Endothelial cell of umbilical vein (primary cell): Measurements from ENCODE around the gene CHRND. TPM values are rescaled to one million over a fixed set of nuclear protein-coding genes. Genes with fewer than 3 reads are reported as not detected.

Experiments used
- BruUV-seq: library from RNA; stranded (reverse); fragments of 400-500 nt; replicated peaks from 2 replicates; lab custom pipeline; 2021; lab: Mats Ljungman, UMichigan
- CTCF ChIA-PET: fragments of 300-600, 350-600 bp; sonication (Branson Sonifier 250); formaldehyde crosslinking; loops from one replicate; lab custom pipeline; 2021; ENCODE audit warnings: antibody characterized with exemption, inconsistent platforms; lab: Charles Lee
- POLR2A ChIA-PET: fragments of 300-600, 350-600 bp; sonication (Branson Sonifier 250); formaldehyde crosslinking; loops from one replicate; lab custom pipeline; 2021; ENCODE audit warnings: antibody characterized with exemption, inconsistent platforms; lab: Charles Lee
- DNase-seq: peaks from one replicate; pipeline ENCODE4 v3.0.0-alpha.2; 2011; ENCODE audit warnings: low read depth, low spot score
- FAIRE-seq: peaks from 2 replicates; lab custom pipeline; 2011; peaks lifted over from hg19 to GRCh38; lab: Jason Lieb, UNC
- H2AFZ ChIP-seq: 2 replicates; pipeline ENCODE4 v1.6.0; 2012; ENCODE audit warnings: low read depth, low read length, control low read depth, inconsistent platforms
- H3K27ac ChIP-seq: 2 replicates; pipeline ENCODE4 v1.5.1; 2011; ENCODE audit warnings: low read depth, mild to moderate bottlenecking, control low read depth, low read length, moderate library complexity; ENCODE audit not compliant: insufficient read depth
- H3K27me3 ChIP-seq, 2 experiments: 2 replicates each; pipeline versions ENCODE4 v1.6.0 to v1.6.1; 2011; ENCODE audit warnings: low read length in 2 of 2, mixed read lengths in 1 of 2; ENCODE audit not compliant: control insufficient read depth in 2 of 2, insufficient read depth in 2 of 2
- H3K36me3 ChIP-seq, 2 experiments: 2 replicates in 1 of 2; 3 replicates in 1 of 2; pipeline ENCODE4 v1.5.1; 2011; ENCODE audit warnings: low read length in 2 of 2, mild to moderate bottlenecking in 1 of 2, moderate library complexity in 1 of 2; ENCODE audit not compliant: control insufficient read depth in 2 of 2, insufficient read depth in 2 of 2; ENCODE audit errors: extremely low read depth in 1 of 2
- H3K4me1 ChIP-seq: 3 replicates; pipeline ENCODE4 v1.5.1; 2011; ENCODE audit warnings: mild to moderate bottlenecking, low read length; ENCODE audit not compliant: control insufficient read depth, insufficient read depth; ENCODE audit errors: extremely low read depth
- H3K4me2 ChIP-seq: 2 replicates; pipeline ENCODE4 v1.6.1; 2011; ENCODE audit warnings: low read length, control low read depth, mixed read lengths; ENCODE audit not compliant: insufficient read depth
- H3K4me3 ChIP-seq, 3 experiments: fragments of 200-600 bp in 1 of 3; sonication (generic), shearing (Covaris generic) in 1 of 3; replicated peaks in 1 of 3; 2 replicates each; pipeline ENCODE4 v1.5.1; 2011 to 2016; ENCODE audit warnings: control low read depth in 3 of 3, low read length in 3 of 3, mild to moderate bottlenecking in 2 of 3, inconsistent platforms in 1 of 3, low read depth in 1 of 3, moderate library complexity in 1 of 3; ENCODE audit not compliant: insufficient read depth in 1 of 3
- H3K79me2 ChIP-seq: 2 replicates; pipeline ENCODE4 v1.6.0; 2012; ENCODE audit warnings: low read length, inconsistent platforms; ENCODE audit not compliant: control insufficient read depth, insufficient read depth
- H3K9ac ChIP-seq: replicated peaks from 2 replicates; pipeline ENCODE3; 2011; ENCODE audit warnings: low read length, control low read depth; ENCODE audit not compliant: insufficient read depth; ENCODE audit errors: extremely low read depth
- H3K9me1 ChIP-seq: replicated peaks from 3 replicates; pipeline ENCODE4 v1.6.0; 2011; ENCODE audit warnings: mild to moderate bottlenecking, low read length; ENCODE audit not compliant: control insufficient read depth, insufficient read depth; ENCODE audit errors: extremely low read depth
- H3K9me3 ChIP-seq: replicated peaks from 2 replicates; pipeline ENCODE4 v1.5.1; 2012; ENCODE audit warnings: low read length, inconsistent platforms; ENCODE audit not compliant: control insufficient read depth, insufficient read depth
- H4K20me1 ChIP-seq: replicated peaks from 2 replicates; pipeline ENCODE3; 2011; ENCODE audit warnings: mild to moderate bottlenecking, low read length; ENCODE audit not compliant: control insufficient read depth, insufficient read depth; ENCODE audit errors: extremely low read depth
- EZH2 ChIP-seq: IDR thresholded peaks from 2 replicates; pipeline ENCODE4 v1.6.1; 2012; ENCODE audit warnings: borderline replicate concordance, low read depth, mild to moderate bottlenecking, moderate library complexity, low read length, inconsistent platforms; ENCODE audit not compliant: severe bottlenecking
- FOS ChIP-seq: IDR thresholded peaks from 2 replicates; pipeline ENCODE4 v1.6.1; 2011; ENCODE audit warnings: mild to moderate bottlenecking, low read length, moderate library complexity, borderline replicate concordance; ENCODE audit not compliant: insufficient read depth
- GATA2 ChIP-seq: IDR thresholded peaks from 2 replicates; pipeline ENCODE4 v1.7.0; 2011; ENCODE audit warnings: low read depth, mild to moderate bottlenecking, moderate library complexity, mixed read lengths, low read length; ENCODE audit not compliant: insufficient read length, insufficient read depth
- JUN ChIP-seq: IDR thresholded peaks from 2 replicates; pipeline ENCODE4 v1.6.1; 2011; ENCODE audit warnings: borderline replicate concordance, low read depth; ENCODE audit not compliant: insufficient read length, insufficient read depth
- MYC ChIP-seq: IDR thresholded peaks from one replicate; pipeline ENCODE4 v1.6.1; 2011; ENCODE audit warnings: mild to moderate bottlenecking, low read depth, low read length
- POLR2A ChIP-seq: IDR thresholded peaks from 2 replicates; pipeline ENCODE4 v1.6.1; 2012; ENCODE audit warnings: low read depth, mild to moderate bottlenecking, control low read depth, low read length
- POLR2AphosphoS5 ChIP-seq: IDR thresholded peaks from 2 replicates; pipeline ENCODE4 v1.6.1; 2012; ENCODE audit warnings: low read depth, mild to moderate bottlenecking, control low read depth, low read length, moderate library complexity; ENCODE audit not compliant: insufficient read depth
- dilution Hi-C: fragments of 300-500 bp; cut with MboI; formaldehyde crosslinking; loops from one replicate; pipeline ENCODE4 v1.15.0; 2019; ENCODE audit warnings: low sequenced_read_pairs; ENCODE audit not compliant: extremely low pct_ligation_motif_present
- intact Hi-C: fragments of 100-400 bp; cut with micrococcal nuclease; formaldehyde crosslinking; loops from one replicate; pipeline ENCODE4 v1.10.0; 2022
- polyA plus RNA-seq, 4 experiments: library from polyadenylated mRNA; depleted of rRNA in 3 of 4; stranded (reverse) in 3 of 4; unstranded in 1 of 4; fragments of >200 nt; gene quantifications; 2 replicates each; pipeline versions ENCODE4 v1.2.1 to v1.2.3, GENCODE V29; 2011 to 2012; ENCODE audit warnings: missing spikeins in 1 of 4
- total RNA-seq: library from RNA; stranded (reverse); gene quantifications from 2 replicates; pipeline ENCODE4 v1.2.3, GENCODE V29; 2021
- TF ChIP-seq, protein P1 (sequence below), 2 donors: IDR thresholded peaks; 1 replicate in 1 of 2; 2 replicates in 1 of 2; pipeline ENCODE4 v1.5.1; 2011; ENCODE audit warnings: low read length in 2 of 2, mild to moderate bottlenecking in 2 of 2, moderate library complexity in 2 of 2, control low read depth in 1 of 2, inconsistent platforms in 1 of 2, low read depth in 1 of 2; ENCODE audit not compliant: insufficient read depth in 1 of 2; ENCODE audit errors: extremely low read depth in 1 of 2
- TF ChIP-seq, protein P2 (sequence below): IDR thresholded peaks from 2 replicates; pipeline ENCODE4 v1.6.1; 2011; ENCODE audit not compliant: insufficient read depth, insufficient read length

CHRND gene
- total and polyA plus RNA-seq, 2 donors (not counting 3 experiments of a cell fraction or from before 2014, with no cell fraction given): not detected

DNA sequence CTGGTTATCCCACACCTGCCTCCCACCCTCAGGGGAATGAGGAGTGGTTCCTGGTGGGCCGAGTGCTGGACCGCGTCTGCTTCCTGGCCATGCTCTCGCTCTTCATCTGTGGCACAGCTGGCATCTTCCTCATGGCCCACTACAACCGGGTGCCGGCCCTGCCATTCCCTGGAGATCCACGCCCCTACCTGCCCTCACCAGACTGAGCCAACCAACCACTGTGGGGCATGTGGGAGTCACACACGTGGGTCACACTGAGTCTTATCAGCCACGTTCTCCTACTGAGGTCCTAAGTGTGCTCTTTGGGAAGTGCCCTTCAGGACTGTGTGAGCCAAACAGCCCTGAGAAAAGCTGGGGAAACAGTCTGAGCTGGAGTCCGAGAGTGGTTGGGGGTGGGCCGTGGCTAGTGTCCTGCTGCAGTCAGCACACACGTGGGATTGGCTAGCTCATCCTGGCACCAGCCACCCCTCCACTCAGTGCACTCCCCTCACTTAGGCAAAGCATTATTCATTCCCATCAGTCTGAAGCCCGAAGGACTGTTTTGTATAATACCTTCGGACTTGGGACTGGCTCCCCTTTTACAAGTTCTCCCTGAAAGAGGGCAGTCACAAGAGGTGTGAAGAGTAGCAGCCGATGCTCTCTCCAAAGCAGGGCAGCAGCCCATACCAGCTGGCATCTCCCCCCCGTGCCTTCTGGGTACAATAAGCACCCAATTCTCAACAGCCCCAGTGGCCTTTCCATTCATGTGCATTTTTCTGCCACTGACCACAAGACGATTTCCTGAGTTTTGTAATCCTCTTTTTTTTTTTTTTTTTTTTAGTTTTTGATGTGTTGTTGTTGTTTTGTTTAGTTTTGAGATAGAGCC is 19.8 kb downstream of the CHRND start:
- H3K9me3 ChIP-seq: no peaks in the 10 kb centered on the region
- CTCF ChIA-PET: no interaction called here
- POLR2A ChIA-PET: no interaction called here
- FAIRE-seq (no peak), DNase-seq (no peak)
- H3K4me1 ChIP-seq: no peaks in the 10 kb centered on the region
- no peak overlapping the region for H3K27ac ChIP-seq
- no peak overlapping the region for H3K4me3 ChIP-seq
- intact Hi-C loops: no loop called here
- BruUV-seq: no TSS peak
- no peaks in the 10 kb centered on the region for H3K9me1 ChIP-seq
- H3K27me3 ChIP-seq: no peaks in the 10 kb centered on the region
- no peaks in the 10 kb centered on the region for H4K20me1 ChIP-seq
- no peak overlapping the region for H3K4me2 ChIP-seq
- H3K36me3 ChIP-seq: no peaks in the 10 kb centered on the region
- dilution Hi-C loops: no loop called here
- peaks cover 7% of the 10 kb centered on the region for H3K79me2 ChIP-seq
- no peak overlapping the region for H3K9ac ChIP-seq
- TF ChIP-seq, protein P1, sequence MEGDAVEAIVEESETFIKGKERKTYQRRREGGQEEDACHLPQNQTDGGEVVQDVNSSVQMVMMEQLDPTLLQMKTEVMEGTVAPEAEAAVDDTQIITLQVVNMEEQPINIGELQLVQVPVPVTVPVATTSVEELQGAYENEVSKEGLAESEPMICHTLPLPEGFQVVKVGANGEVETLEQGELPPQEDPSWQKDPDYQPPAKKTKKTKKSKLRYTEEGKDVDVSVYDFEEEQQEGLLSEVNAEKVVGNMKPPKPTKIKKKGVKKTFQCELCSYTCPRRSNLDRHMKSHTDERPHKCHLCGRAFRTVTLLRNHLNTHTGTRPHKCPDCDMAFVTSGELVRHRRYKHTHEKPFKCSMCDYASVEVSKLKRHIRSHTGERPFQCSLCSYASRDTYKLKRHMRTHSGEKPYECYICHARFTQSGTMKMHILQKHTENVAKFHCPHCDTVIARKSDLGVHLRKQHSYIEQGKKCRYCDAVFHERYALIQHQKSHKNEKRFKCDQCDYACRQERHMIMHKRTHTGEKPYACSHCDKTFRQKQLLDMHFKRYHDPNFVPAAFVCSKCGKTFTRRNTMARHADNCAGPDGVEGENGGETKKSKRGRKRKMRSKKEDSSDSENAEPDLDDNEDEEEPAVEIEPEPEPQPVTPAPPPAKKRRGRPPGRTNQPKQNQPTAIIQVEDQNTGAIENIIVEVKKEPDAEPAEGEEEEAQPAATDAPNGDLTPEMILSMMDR (IDR thresholded peaks at IDR 0.05; ENCODE audit: extremely low read depth in 1 of 2, insufficient read depth in 1 of 2, low read depth in 1 of 2, low read length in 2 of 2): no peak
- TF ChIP-seq JUN (no peak), EZH2 (no peak), GATA2 (no peak), MYC (no peak), POLR2A (no peak), FOS (no peak), POLR2AphosphoS5 (no peak)
- TF ChIP-seq, protein P2, sequence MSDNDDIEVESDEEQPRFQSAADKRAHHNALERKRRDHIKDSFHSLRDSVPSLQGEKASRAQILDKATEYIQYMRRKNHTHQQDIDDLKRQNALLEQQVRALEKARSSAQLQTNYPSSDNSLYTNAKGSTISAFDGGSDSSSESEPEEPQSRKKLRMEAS: no peak
- H2AFZ ChIP-seq: no peak overlapping the region
